Activated CD4-positive, CD25-positive, alpha-beta regulatory T cell (primary cell): Measurements from ENCODE around the gene ST6GALNAC1.

Experiments
- DNase-seq, 4 experiments: peaks; one replicate each; lab custom pipeline; 2025; lab: John Stamatoyannopoulos, UW

ST6GALNAC1 gene

DNA sequence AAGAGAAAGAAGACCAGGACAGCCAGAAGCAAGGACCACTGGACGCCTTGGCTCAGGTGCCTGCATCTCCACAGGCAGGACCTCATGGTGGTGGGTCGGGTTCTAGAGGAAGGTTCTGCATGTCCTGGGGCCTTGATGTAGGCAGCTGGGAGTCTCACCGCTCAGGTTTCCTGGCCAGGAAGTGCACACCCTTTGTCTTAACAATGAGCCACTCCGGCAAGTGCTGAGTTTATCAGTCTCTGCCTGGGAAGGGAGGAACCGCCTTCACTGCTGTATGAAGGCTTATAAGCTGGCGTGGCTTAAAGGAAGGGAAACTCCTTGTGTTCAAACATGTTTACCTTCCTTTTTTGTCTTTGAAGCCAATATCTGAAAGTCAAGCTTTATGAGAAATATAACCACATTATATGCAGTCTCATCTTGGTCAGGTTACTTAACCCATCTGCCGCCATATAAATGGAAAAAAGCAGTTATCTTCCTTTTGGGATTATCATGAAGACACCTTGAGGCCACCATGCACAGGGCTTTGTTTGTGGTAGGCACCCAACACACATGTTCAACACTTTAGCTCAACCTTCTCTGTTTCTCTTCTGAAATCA is at the start of gene ST6GALNAC1:
TSS of gene ST6GALNAC1 (minus strand) at position 205 of the 596 bp plus-strand sequence. CDS start at position 86, 119 bp downstream.
- no peak for DNase-seq

- DNase-seq: no peak
Observed at GRCh38 chr17:76691379-76692191, 48.0 kb upstream of the ST6GALNAC1 start.

DNA sequence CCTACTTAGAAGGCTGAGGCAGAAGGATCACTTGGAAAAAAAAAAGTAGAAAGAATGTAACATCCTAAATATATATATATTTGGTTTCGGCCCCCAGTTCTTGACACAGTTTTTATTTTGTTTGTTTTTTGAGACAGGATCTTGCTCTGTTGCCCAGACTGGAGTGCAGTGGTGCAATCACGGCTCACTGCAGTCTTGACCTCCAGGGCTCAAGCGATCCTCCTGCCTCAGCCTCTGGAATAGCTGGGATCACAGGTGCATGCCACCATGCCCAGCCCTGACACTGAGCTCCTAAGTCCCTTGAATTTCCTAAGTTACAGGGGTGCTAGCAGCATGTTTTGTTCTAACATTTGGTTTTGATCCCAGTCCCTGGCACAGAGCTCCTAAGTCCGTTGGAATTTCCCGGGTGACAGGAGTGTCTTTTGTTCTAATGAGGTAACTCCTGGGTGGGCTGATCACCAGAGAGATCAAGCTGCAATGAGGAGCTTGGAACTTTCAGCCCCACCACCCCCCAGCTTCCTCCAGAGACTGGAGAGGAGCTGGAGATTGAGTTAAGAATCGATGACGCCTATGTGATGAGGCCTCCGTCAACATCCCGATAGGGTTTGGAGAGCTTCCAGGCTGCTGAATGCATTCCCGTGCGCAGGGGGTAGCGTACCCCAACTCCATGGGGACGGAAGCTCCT is 47.2 kb upstream of the ST6GALNAC1 start:
- no peak for DNase-seq

DNA sequence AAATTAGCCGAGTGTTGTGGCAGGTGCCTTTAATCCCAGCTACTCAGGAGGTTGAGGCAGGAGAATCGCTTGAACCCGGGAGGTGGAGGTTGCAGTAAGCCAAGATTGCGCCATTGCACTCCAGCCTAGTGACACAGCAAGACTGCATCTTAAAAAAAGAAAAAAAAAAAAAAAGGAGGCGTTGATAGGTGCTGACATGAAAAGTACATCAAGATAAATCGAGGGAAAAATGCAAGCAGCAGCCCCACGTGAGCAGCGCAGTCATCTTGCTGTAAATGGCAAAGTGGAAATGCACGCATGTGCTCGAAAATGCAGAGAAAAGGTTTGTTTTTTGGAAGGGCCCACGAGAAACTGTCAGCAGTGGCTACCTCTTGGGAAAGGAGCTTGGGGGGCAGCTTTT is 46.3 kb upstream of the ST6GALNAC1 start:
- DNase-seq: no peak

GRCh38 chr17:76688165-76688622 is 44.6 kb upstream of the ST6GALNAC1 start:
- no peak for DNase-seq

- DNase-seq: no peak
Observed at GRCh38 chr17:76687298-76688164, 44.0 kb upstream of the ST6GALNAC1 start.

DNA sequence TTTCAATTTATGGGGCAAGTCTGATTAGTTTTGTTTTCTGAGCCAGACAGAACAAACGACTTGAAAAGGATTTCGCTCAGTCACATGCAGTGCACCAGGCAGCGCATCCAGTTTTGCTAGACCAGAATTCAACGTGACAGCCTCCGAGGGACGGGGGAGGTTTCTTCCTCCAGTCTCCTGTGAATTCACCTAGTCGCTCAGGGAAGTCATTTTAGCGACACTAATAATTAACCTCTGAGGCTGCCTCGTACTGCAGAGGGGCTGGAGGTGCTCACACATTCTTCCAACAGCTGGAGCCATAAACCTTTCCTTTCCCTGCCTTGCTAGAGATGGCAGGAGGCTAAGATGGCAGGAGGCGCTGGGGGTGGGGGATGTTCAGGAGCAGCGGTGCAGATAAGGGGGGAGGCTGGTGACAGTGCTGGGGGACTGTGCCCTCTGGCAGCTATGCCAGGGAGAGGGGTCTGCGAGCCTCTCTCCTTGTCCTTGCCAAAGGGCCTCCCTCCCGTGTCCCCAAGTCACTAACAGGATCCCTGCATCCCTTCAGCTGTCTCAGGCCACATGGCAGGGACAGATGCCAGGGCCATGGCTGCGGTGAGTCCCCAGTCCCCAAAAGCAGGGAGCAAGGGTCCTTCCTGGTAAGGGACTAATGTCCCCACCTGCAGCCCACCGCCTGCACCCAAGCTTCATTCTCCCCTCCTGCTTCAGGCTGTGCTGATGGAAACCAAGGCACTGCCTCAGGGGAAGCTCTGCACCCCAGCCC is 43.2 kb upstream of the ST6GALNAC1 start:
- no peak for DNase-seq

GRCh38 chr17:76685846-76686245 is 42.3 kb upstream of the ST6GALNAC1 start:
- no peak for DNase-seq

- no peak for DNase-seq
Observed at GRCh38 chr17:76685366-76685765, 41.8 kb upstream of the ST6GALNAC1 start.

GRCh38 chr17:76684756-76685155 is 41.2 kb upstream of the ST6GALNAC1 start:
- no peak for DNase-seq

DNA sequence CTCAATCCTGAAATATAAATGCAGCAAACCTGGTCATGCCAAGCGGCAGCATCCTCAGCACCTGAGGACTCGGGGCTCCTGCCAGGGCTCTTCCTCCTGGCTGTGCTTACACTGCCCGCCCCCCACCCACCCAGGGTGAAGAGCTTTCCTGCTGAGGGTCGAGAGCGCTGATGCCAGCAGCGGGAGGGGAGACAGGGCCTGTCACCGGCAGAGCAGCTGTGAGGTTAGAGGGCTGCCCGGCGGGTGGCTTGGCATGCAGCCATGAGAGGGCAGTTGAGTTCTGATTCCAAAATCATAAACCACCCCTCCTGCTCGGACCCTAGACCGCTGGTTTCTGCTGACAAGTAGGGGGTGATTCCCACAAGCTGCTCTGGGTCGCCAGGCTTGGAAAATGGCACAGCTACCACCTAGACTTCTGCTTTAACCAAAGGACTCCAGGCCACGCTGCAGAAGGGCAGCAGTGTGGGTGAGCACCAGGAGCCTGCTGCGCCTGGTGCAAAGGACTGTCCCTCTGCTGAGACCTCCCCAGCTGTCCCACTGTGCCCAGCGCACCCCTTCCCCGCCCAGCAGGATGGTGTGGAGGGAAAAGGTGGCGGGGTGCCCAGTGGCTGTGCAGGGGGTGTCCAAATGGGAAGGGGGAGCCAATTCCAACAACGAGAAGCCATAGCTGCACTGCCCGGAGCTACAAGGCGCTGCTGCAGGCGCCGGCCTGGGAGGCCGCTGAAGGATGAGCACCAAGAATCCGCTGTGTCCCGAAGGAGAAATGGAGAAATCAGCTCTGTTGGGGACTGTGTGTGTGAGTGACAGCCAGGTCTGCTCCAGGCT is 40.6 kb upstream of the ST6GALNAC1 start:
- DNase-seq: no peak

DNA sequence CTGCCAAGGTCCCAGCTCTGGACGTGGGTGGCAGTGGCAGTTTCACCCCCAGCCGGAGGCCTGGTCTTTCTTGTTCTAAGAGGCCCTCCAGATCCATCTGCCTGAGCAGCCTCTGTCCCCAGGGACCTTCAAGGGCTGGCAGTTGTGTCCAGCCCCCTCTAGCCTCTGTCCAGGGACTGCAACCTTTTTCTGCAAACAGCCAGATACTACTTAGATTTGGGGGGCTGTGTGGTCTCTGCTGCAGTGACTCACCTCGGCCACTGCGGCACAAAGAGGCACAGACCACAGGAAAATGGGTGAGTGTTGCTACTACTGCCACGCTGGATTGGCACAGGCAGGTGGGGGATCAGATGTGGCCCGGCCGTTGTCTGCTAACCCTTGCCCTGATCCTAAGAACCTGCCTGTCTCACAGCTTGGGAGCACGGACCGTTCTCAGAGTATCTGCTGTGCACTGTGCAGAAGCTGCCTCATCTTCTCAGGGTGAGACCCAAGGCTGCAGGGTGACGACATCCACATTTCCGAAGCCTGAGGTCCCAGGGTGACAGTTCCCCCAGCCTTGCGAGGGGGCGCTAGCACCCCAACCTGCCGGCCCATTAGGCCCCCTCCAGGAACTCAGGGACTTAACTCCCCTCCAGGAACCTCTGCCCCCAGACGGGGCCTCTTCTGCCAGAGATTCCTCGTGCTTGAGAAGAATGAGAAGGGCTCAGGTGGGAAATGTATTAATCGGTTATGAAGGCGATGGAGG is 39.6 kb upstream of the ST6GALNAC1 start:
- DNase-seq: no peak

- DNase-seq: no peak
Observed at GRCh38 chr17:76682296-76682695, 38.7 kb upstream of the ST6GALNAC1 start.

DNA sequence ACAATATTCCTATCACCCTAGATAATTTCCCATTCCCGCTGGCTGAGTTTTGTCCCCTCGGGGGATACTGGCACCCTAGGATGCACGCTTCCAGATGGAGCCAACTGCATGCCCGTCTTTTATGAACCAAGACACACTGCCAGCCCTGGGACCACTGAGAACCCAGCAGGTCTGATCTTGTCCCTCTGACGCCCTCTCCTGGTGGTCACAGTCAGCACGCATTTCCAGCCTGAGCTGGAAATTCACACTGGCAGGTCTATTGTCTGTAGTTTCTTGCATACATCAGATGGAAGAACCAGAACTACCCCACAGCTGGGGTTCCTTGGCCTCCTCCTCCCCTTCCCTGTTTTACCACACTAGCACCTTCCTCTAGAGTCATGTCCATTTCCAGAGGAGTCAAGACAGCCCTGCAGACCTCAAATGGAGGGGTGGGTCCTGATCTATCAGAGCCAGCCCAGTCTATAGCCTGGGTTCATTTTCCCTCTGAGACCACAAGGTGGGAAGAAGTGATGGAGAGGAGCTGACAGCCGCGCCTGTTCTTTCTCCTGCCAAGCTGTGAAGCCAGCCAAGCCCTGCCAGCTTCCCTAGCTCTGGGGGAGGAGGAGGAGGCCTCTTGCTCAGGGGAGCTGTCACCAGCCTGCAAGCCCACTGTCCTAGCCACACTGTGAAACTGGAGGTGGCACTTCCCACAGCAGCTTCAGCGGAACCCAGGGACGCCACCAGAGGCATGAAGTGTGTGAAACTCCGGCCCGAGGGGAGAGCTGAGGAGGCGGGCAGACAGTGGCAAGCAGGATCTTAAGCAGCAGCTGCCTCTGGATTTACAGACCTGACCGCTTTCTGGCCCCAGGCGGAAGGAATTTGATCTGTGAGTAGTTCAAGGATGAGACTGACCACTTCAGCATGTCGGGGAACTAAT is 37.9 kb upstream of the ST6GALNAC1 start:
- DNase-seq: peak; percentile 9 to 45 (median 32)

DNA sequence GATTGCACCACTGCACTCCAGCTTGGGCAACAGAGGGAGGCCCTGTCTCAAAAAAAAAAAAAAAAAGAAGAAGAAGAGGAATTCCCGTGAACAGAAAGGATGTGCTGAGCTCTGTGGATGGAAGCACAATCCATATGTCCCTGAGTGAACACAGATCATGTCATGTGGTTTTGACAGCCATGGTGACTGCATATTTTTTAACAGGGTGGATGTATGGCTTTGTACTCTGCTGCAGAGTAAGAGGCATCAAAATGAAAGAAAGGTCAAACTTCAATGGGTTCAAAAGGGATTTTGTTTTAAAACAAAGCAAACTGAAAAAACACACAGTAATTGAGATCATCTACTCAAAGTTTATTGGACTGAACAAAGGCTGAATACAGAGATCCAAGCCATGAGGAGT is 35.7 kb upstream of the ST6GALNAC1 start:
- DNase-seq: no peak

GRCh38 chr17:76678330-76678729 is 34.8 kb upstream of the ST6GALNAC1 start:
- DNase-seq: no peak

GRCh38 chr17:76677406-76677805 is 33.8 kb upstream of the ST6GALNAC1 start:
- no peak for DNase-seq

GRCh38 chr17:76676629-76677028 is 33.1 kb upstream of the ST6GALNAC1 start:
- DNase-seq: no peak
